ENCODE data around the gene PTBP1. TPM values are rescaled to one million over a fixed set of nuclear protein-coding genes. Genes with fewer than 3 reads are reported as not detected.

PTBP1 gene
- total RNA-seq, 1 donor from 2014 or later: 67.6 TPM

GRCh38 chr19:792306-792885, 4.9 kb upstream of the PTBP1 start:
- no peak for ATAC-seq
- DNase-seq (ENCODE audit: missing footprints): no peak
- intact Hi-C loops (cut with DNase I): loop anchor here (10.0 kb wide), 2 partner anchors 218 to 452 kb away; partner anchors contain the start of genes ATP5F1D, BSG and MIDN

GRCh38 chr19:793806-794205, 3.4 kb upstream of the PTBP1 start:
- peak; percentile 35 for DNase-seq (ENCODE audit: missing footprints)

GRCh38 chr19:795073-795611, 2.1 kb upstream of the PTBP1 start:
- intact Hi-C loops (cut with DNase I): loop anchor here (5.0 to 10.0 kb wide), 3 partner anchors 220 to 450 kb away; partner anchors contain the start of genes ATP5F1D, BSG, GPX4 and MIDN
- ATAC-seq (no peak), DNase-seq (ENCODE audit: missing footprints) (peak; percentile 69)

More at GRCh38 chr19:793806-794205, 3.4 kb upstream of the PTBP1 start:
- intact Hi-C loops (cut with DNase I): loop anchor here (10.0 kb wide), 2 partner anchors 219 to 451 kb away; partner anchors contain the start of genes ATP5F1D, BSG and MIDN
- ATAC-seq: no peak

GRCh38 chr19:795691-796581, 1.3 kb upstream of the PTBP1 start:
- DNase-seq (ENCODE audit: missing footprints): peak; percentile 63
- intact Hi-C loops (cut with DNase I): loop anchor here (5.0 to 10.0 kb wide), 3 partner anchors 221 to 449 kb away; partner anchors contain the start of genes ATP5F1D, BSG, GPX4 and MIDN
- no peak for ATAC-seq

GRCh38 chr19:797528-798414, 519 bp downstream of the PTBP1 start:
- intact Hi-C loops (cut with DNase I): loop anchor here (2.0 to 10.0 kb wide), 4 partner anchors 15 to 447 kb away; partner anchors contain the start of genes ATP5F1D, BSG, GPX4 and MIDN
- ATAC-seq: peak; percentile 30
- DNase-seq (ENCODE audit: missing footprints): peak; percentile 95

- DNase-seq (ENCODE audit: missing footprints) (peak; percentile 67), ATAC-seq (no peak)
- intact Hi-C loops (cut with DNase I): loop anchor here (2.0 to 10.0 kb wide), 4 partner anchors 16 to 446 kb away; partner anchors contain the start of genes ATP5F1D, BSG, GPX4 and MIDN
Measured at GRCh38 chr19:798415-799075, 1.3 kb downstream of the PTBP1 start.

- no peak for ATAC-seq
- peak; percentile 51 for DNase-seq (ENCODE audit: missing footprints)
- intact Hi-C loops (cut with DNase I): loop anchor here (2.0 to 10.0 kb wide), 4 partner anchors 16 to 446 kb away; partner anchors contain the start of genes ATP5F1D, BSG, GPX4 and MIDN
Measured at GRCh38 chr19:799076-799881, 2.0 kb downstream of the PTBP1 start.

GRCh38 chr19:800360-801029, 3.2 kb downstream of the PTBP1 start:
- intact Hi-C loops (cut with DNase I): loop anchor here (5.0 kb wide), 1 partner anchor 47 kb away; no protein-coding TSS in a partner anchor
- ATAC-seq: no peak
- DNase-seq (ENCODE audit: missing footprints): peak; percentile 18

GRCh38 chr19:801030-801860, 4.0 kb downstream of the PTBP1 start:
- ATAC-seq (peak; percentile 9), DNase-seq (ENCODE audit: missing footprints) (peak; percentile 92)
- intact Hi-C loops (cut with DNase I): loop anchor here (5.0 kb wide), 1 partner anchor 46 kb away; no protein-coding TSS in a partner anchor

GRCh38 chr19:801861-802497, 4.7 kb downstream of the PTBP1 start:
- no peak for ATAC-seq
- intact Hi-C loops (cut with DNase I): loop anchor here (5.0 kb wide), 1 partner anchor 45 kb away; no protein-coding TSS in a partner anchor
- DNase-seq (ENCODE audit: missing footprints): peak; percentile 70

- DNase-seq (ENCODE audit: missing footprints): no peak
- intact Hi-C loops (cut with DNase I): loop anchor here (5.0 kb wide), 1 partner anchor 45 kb away; no protein-coding TSS in a partner anchor
Measured at GRCh38 chr19:802498-803098, 5.3 kb downstream of the PTBP1 start.

GRCh38 chr19:803099-803561, 5.9 kb downstream of the PTBP1 start:
- peak; percentile 13 for DNase-seq (ENCODE audit: missing footprints)
- no peak for ATAC-seq
- intact Hi-C loops (cut with DNase I): loop anchor here (5.0 kb wide), 1 partner anchor 44 kb away; no protein-coding TSS in a partner anchor

More at GRCh38 chr19:802498-803098, 5.3 kb downstream of the PTBP1 start:
- ATAC-seq: no peak

- DNase-seq (ENCODE audit: missing footprints) (peak; percentile 32), ATAC-seq (no peak)
- intact Hi-C loops (cut with DNase I): loop anchor here (5.0 kb wide), 1 partner anchor 43 kb away; no protein-coding TSS in a partner anchor
Measured at GRCh38 chr19:803686-804418, 6.6 kb downstream of the PTBP1 start.

All from Right ventricle myocardium inferior (tissue), 1 donor.